A549 (cell line): Measurements from ENCODE around the gene SESN3. TPM values are rescaled to one million over a fixed set of nuclear protein-coding genes. Genes with fewer than 3 reads are reported as not detected.

Experiments used
- ATAC-seq, 2 experiments: fragments of 200-7000 bp in 1 of 2; fragments of >200 bp in 1 of 2; cut with Nextera tagmentation in 1 of 2; cut with Tn5 transposase in 1 of 2; 3 replicates each; pipeline versions ENCODE4 v1.8.0 to v1.9.1; 2018 to 2020; ENCODE audit warnings: mild to moderate bottlenecking in 1 of 2, moderate library complexity in 1 of 2
- CTCF ChIA-PET: fragments of 300-600 bp; sonication (Branson Sonifier 250); formaldehyde crosslinking; extraction: SDS; loops from one replicate; lab custom pipeline; 2021; ENCODE audit warnings: antibody characterized with exemption, inconsistent platforms; lab: Yijun Ruan, JAX
- POLR2A ChIA-PET: fragments of 350-600 bp; formaldehyde crosslinking; extraction: SDS; loops from one replicate; lab custom pipeline; 2021; ENCODE audit warnings: antibody characterized with exemption, inconsistent platforms; lab: Yijun Ruan, JAX
- DNase-seq, 2 experiments: peaks; one replicate each; pipeline versions ENCODE4 v3.0.0 to v3.0.0-alpha.2; 2011 to 2016; ENCODE audit warnings: low read depth in 1 of 2, low spot score in 1 of 2
- FAIRE-seq: peaks from 2 replicates; lab custom pipeline; 2011; peaks lifted over from hg19 to GRCh38; lab: Jason Lieb, UNC
- H3K27ac ChIP-seq, 2 experiments: fragments of >200 bp; sonication (Bioruptor Twin); formaldehyde crosslinking; 3 replicates each; pipeline ENCODE4 v1.5.1; 2016 to 2017
- H3K4me1 ChIP-seq: fragments of >200 bp; sonication (Bioruptor Twin); formaldehyde crosslinking; 3 replicates; pipeline ENCODE4 v1.6.1; 2016
- H3K4me2 ChIP-seq: fragments of >200 bp; sonication (Bioruptor Twin); formaldehyde crosslinking; 3 replicates; pipeline ENCODE4 v1.6.1; 2016
- H3K4me3 ChIP-seq: fragments of >200 bp; sonication (Bioruptor Twin); formaldehyde crosslinking; 3 replicates; pipeline ENCODE4 v1.5.1; 2016
- H3K9me3 ChIP-seq: fragments of >200 bp; sonication (Bioruptor Twin); formaldehyde crosslinking; 3 replicates; pipeline ENCODE4 v1.6.1; 2016
- CBX2 ChIP-seq: fragments of 200-600 bp; sonication (generic); IDR thresholded peaks from 2 replicates; pipeline ENCODE4 v1.6.1; 2016; ENCODE audit warnings: low read depth, mild to moderate bottlenecking, borderline replicate concordance
- CHD2 ChIP-seq: fragments of 150-350 bp; IDR thresholded peaks from 2 replicates; pipeline ENCODE4 v1.6.1; 2014; ENCODE audit warnings: low read length; ENCODE audit not compliant: partially characterized antibody
- CTCF ChIP-seq: fragments of >200 bp; sonication (Bioruptor Twin); formaldehyde crosslinking; IDR thresholded peaks from 3 replicates; pipeline ENCODE4 v1.5.1; 2016
- E2F6 ChIP-seq: IDR thresholded peaks from 2 replicates; pipeline ENCODE4 v1.6.1; 2012; ENCODE audit warnings: low read depth, borderline replicate concordance
- EHF ChIP-seq: fragments of 250-450 bp; sonication (Bioruptor Pico); IDR thresholded peaks from 2 replicates; pipeline ENCODE4 v1.5.0; 2020; ENCODE audit warnings: mild to moderate bottlenecking
- EP300 ChIP-seq, 2 experiments: fragments of >200 bp; sonication (Bioruptor Twin); formaldehyde crosslinking; IDR thresholded peaks; 2 replicates in 1 of 2; 3 replicates in 1 of 2; pipeline ENCODE4 v1.6.1; 2016 to 2017
- ESRRA ChIP-seq: fragments of 150-350 bp; IDR thresholded peaks from 2 replicates; pipeline ENCODE4 v1.6.1; 2014; ENCODE audit warnings: mild to moderate bottlenecking, low read length, borderline replicate concordance
- FOSB ChIP-seq: fragments of 250-450 bp; sonication (Bioruptor Pico); IDR thresholded peaks from 2 replicates; pipeline ENCODE4 v1.5.0; 2020; ENCODE audit warnings: mild to moderate bottlenecking, moderate library complexity
- FOSL2 ChIP-seq, 2 experiments: fragments of 450-650 bp in 1 of 2; fragments of >200 bp in 1 of 2; sonication (Bioruptor Twin) in 1 of 2; formaldehyde crosslinking; IDR thresholded peaks; 2 replicates each; pipeline versions ENCODE4 v1.5.0 to v1.6.1; 2016 to 2020; ENCODE audit warnings: mild to moderate bottlenecking in 1 of 2, moderate library complexity in 1 of 2
- HDAC2 ChIP-seq: fragments of 200-600 bp; sonication (generic); IDR thresholded peaks from 2 replicates; pipeline ENCODE4 v1.6.1; 2016
- MAFK ChIP-seq: fragments of 450-650 bp; IDR thresholded peaks from 2 replicates; pipeline ENCODE4 v1.6.1; 2014; ENCODE audit not compliant: partially characterized antibody
- MAZ ChIP-seq: fragments of 150-350 bp; IDR thresholded peaks from 2 replicates; pipeline ENCODE4 v1.6.1; 2014; ENCODE audit warnings: antibody characterized with exemption, low read depth, low read length, borderline replicate concordance
- PHF8 ChIP-seq: fragments of 200-600 bp; sonication (generic); IDR thresholded peaks from 2 replicates; pipeline ENCODE4 v1.6.1; 2016; ENCODE audit warnings: low read depth, mild to moderate bottlenecking, antibody characterized with exemption, moderate library complexity, borderline replicate concordance
- RNF2 ChIP-seq: fragments of 200-600 bp; sonication (generic); IDR thresholded peaks from 2 replicates; pipeline ENCODE4 v1.6.1; 2016; ENCODE audit warnings: low read depth, mild to moderate bottlenecking, antibody characterized with exemption, moderate library complexity, borderline replicate concordance
- TFCP2L1 ChIP-seq: fragments of 250-450 bp; sonication (Bioruptor Pico); IDR thresholded peaks from 2 replicates; pipeline ENCODE4 v1.5.0; 2021; ENCODE audit warnings: mild to moderate bottlenecking
- ZFP36 ChIP-seq: fragments of 450-650 bp; IDR thresholded peaks from 2 replicates; pipeline ENCODE4 v1.6.1; 2014; ENCODE audit warnings: borderline replicate concordance; ENCODE audit not compliant: partially characterized antibody
- ZNF302 ChIP-seq: fragments of 250-450 bp; sonication (Bioruptor Pico); IDR thresholded peaks from 2 replicates; pipeline ENCODE4 v1.9.0; 2021; ENCODE audit warnings: inconsistent platforms, mild to moderate bottlenecking, moderate library complexity
- ZSCAN20 ChIP-seq: fragments of 250-450 bp; sonication (Bioruptor Pico); IDR thresholded peaks from 2 replicates; pipeline ENCODE4 v1.8.0; 2022; ENCODE audit warnings: mild to moderate bottlenecking, moderate library complexity
- WGBS: methylation state at CpG from one replicate; pipeline ENCODE4 v1.1.6; 2017; ENCODE audit errors: missing lambda C conversion rate; 5-methylcytosine and 5-hydroxymethylcytosine counted together
- polyA plus RNA-seq, 4 experiments: library from polyadenylated mRNA; depleted of rRNA in 3 of 4; stranded (reverse); fragments of >200 nt; fragmentation: RNase III in 1 of 4; extraction: RNeasy Plus Mini Kit Qiagen cat#74134 plus additional on column Dnase treatment in 1 of 4; gene quantifications; 2 replicates in 3 of 4; 3 replicates in 1 of 4; pipeline ENCODE4 v1.2.3, GENCODE V29; 2011 to 2017
- TF ChIP-seq, protein P1 (sequence below): fragments of 250-450 bp; sonication (Bioruptor Pico); IDR thresholded peaks from 2 replicates; pipeline ENCODE4 v1.5.0; 2020; ENCODE audit warnings: low read depth, mild to moderate bottlenecking, moderate library complexity
- TF ChIP-seq, protein P2 (sequence below): fragments of 150-350 bp; IDR thresholded peaks from 2 replicates; pipeline ENCODE4 v1.6.1; 2014; ENCODE audit warnings: low read depth, mild to moderate bottlenecking, low read length

Gene SESN3
- polyA plus RNA-seq, 2 of the 4 experiments (the other 2 are of a cell fraction) = 0.35 to 3.6 TPM

DNA sequence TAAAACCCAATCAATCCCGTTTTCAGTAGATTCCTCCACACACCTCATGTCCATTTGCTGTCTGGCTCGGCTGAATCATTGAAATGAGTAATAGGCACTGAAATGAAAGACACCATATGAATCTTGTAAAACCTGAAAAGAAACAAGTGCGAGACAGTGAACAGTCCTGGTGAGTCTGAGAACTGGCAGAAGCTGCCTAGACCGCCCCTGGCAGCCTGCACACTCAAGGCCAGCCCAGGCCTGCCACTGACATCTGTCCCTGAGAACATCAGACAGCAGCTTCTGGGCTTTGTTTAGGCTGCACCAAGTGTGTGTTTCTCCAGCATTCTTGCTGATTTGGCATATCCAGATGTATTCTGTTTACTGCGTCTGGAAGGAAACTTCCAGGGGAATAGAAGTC, 96.5 kb downstream of the SESN3 start:
- peaks cover 3% of the 10 kb centered on the region; the same call in 1 of the 3 replicates for H3K4me1 ChIP-seq
- TF ChIP-seq MAFK = peak; percentile 56
- TF ChIP-seq E2F6 = no peak
- FAIRE-seq (no peak), DNase-seq (peak in 1 of 2 experiments; percentile 30), ATAC-seq (peak; percentile 64 to 68; a peak in 5 of 6 replicates)
- no peak overlapping the region for H3K4me2 ChIP-seq
- H3K4me3 ChIP-seq = no peak overlapping the region
- CTCF ChIA-PET = no interaction called here
- no peaks in the 10 kb centered on the region for H3K9me3 ChIP-seq
- WGBS = 42% methylated on average over 5 of the region's 5 CpGs
- POLR2A ChIA-PET = no interaction called here
- H3K27ac ChIP-seq = no peak overlapping the region; a peak in 1 of 6 replicates

- ChIA-PET POLR2A (no interaction called here), CTCF (interaction anchor here (1.1 kb wide), 1 partner anchor 64 kb away, joined by 3 read pairs; no protein-coding TSS in a partner anchor)
- Histone ChIP-seq H3K4me2 (no peak overlapping the region), H3K9me3 (no peaks in the 10 kb centered on the region), H3K4me3 (no peak overlapping the region), H3K27ac (no peak overlapping the region), H3K4me1 (peaks cover 3% of the 10 kb centered on the region; the same call in 1 of the 3 replicates)
- DNase-seq = no peak
- no peak for FAIRE-seq
- no peak for ATAC-seq
- no peak for TF ChIP-seq ZSCAN20 (CRISPR knock-in tag)
- TF ChIP-seq EP300 (IDR thresholded peaks at IDR 0.05) = no peak
- WGBS = 59% methylated on average over 2 of the region's 2 CpGs
Observed at GRCh38 chr11:95132956-95133355, 98.0 kb downstream of the SESN3 start.

- no peak for FAIRE-seq
- Histone ChIP-seq H3K27ac (no peak overlapping the region), H3K4me1 (no peaks in the 10 kb centered on the region), H3K4me3 (no peak overlapping the region), H3K4me2 (no peak overlapping the region), H3K9me3 (no peaks in the 10 kb centered on the region)
- TF ChIP-seq, protein P1, sequence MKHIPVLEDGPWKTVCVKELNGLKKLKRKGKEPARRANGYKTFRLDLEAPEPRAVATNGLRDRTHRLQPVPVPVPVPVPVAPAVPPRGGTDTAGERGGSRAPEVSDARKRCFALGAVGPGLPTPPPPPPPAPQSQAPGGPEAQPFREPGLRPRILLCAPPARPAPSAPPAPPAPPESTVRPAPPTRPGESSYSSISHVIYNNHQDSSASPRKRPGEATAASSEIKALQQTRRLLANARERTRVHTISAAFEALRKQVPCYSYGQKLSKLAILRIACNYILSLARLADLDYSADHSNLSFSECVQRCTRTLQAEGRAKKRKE (CRISPR knock-in tag) = no peak
- no peak for TF ChIP-seq MAZ
- no peak for TF ChIP-seq ZNF302 (CRISPR knock-in tag)
- TF ChIP-seq, protein P2, sequence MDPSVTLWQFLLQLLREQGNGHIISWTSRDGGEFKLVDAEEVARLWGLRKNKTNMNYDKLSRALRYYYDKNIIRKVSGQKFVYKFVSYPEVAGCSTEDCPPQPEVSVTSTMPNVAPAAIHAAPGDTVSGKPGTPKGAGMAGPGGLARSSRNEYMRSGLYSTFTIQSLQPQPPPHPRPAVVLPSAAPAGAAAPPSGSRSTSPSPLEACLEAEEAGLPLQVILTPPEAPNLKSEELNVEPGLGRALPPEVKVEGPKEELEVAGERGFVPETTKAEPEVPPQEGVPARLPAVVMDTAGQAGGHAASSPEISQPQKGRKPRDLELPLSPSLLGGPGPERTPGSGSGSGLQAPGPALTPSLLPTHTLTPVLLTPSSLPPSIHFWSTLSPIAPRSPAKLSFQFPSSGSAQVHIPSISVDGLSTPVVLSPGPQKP = no peak
- TF ChIP-seq PHF8 = no peak
- no peak for TF ChIP-seq CHD2
- TF ChIP-seq FOSB (CRISPR knock-in tag) = no peak
- no peak for TF ChIP-seq RNF2
- TF ChIP-seq FOSL2 (IDR thresholded peaks at IDR 0.05) = no peak
- TF ChIP-seq FOSL2 (CRISPR knock-in tag; IDR thresholded peaks at IDR 0.05) = no peak
- no peak for TF ChIP-seq ZFP36
- TF ChIP-seq HDAC2 = no peak
- TF ChIP-seq EHF (CRISPR knock-in tag) = no peak
- no peak for TF ChIP-seq TFCP2L1 (CRISPR knock-in tag)
- TF ChIP-seq CBX2 = no peak
- no peak for TF ChIP-seq ESRRA
- TF ChIP-seq CTCF = no peak
- 80% methylated on average over 3 of the region's 3 CpGs for WGBS
- no peak for DNase-seq
- ATAC-seq = no peak
- ChIA-PET CTCF (no interaction called here), POLR2A (no interaction called here)
Observed at GRCh38 chr11:95128602-95129001, 102.4 kb downstream of the SESN3 start.
